ENCODE measurements around the gene ARL6IP4.

ARL6IP4 gene

GRCh38 chr12:122958198-122958888, 22.1 kb upstream of the ARL6IP4 start:
- DNase-seq (ENCODE audit: low read depth) = no peak

DNA sequence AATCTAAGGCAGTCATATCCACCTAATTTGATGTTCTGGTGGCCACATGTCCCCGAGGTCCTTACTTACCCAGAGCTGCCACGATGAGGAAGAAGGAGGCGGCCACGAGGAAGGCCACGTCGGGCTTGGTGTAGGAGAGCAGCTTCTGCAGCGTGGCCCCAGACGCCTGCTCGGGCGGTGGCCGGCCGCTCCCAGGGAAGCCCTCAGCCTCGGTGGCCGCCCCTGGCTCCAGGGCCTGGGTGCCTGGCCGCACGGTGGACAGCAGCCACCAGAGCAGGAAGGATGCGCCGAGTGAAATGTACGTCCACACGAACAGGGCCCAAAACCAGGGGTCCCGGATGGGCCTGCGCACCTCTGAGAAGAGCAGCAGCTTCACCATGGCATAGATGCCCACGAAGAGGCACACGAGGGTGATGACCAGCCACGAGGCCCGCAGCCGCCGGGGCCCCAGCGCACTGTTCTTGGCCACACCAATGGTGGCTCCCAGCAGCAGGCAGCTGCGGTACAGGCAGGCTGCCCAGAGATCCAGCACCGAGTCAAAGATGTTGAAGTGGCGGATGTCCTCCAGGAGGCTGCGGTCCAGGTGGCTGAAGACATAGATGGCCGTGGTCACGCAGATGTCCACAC, 20.8 kb upstream of the ARL6IP4 start:
- DNase-seq (ENCODE audit: low read depth) = no peak

GRCh38 chr12:122960193-122960569, 20.3 kb upstream of the ARL6IP4 start:
- DNase-seq (ENCODE audit: low read depth) = no peak

DNA sequence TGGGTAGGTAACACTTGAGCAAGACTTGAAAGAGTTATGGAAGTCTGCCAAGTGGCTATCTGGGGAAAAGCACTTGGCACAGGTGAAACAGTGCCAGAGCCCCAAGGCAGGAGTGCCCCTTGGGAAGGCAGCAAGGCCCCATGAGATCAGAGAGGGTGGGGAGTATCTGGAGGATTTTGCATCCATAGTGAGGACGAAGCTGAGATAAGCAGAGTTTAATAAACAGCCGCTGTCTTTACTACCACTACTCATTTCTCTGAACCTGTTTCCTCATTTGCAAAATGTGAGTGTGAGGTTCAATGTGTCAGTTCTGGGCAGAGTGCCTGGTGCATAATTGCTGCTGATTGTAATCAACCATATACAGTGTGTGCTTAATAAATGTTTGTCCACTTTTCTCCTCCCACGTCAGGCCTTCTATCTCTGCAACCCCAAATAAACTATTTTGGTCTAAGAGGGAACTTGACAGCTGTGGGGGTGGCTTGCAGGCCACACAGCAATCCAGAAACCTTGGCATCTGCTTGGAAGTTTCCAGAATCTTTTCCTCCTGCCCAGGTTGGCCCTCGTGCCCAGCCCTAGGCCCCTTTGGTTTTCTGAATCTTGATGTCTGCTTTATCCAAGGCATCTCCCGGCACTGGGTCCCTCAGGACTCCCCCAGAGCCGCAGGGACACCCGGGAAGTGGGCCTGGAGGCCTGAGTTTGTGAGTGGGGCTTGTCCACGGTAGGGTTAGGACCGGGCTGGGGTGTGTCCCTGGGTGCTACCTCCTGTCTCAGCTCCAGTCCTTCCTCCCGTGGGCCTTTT, 18.8 kb upstream of the ARL6IP4 start:
- DNase-seq (ENCODE audit: low read depth) = no peak

DNA sequence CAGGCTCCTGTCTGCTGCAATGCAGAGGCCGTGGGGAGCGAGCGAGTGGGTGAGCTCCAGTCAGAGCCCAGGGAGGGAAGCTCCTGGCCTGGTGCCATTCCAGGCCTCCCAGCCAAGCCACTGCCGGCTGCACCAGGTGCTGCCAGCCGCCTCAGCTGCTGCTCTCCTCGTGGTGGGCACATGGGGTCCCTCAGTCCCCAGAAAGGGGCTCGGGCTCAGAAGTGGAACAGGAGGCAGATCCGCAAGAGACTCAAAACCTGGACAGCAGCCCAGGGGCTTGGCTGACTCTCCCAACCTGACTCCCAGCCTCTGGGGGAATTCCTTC, 16.6 kb upstream of the ARL6IP4 start:
- no peak for DNase-seq (ENCODE audit: low read depth)

GRCh38 chr12:122964439-122965257, 15.8 kb upstream of the ARL6IP4 start:
- DNase-seq (ENCODE audit: low read depth) = no peak

DNA sequence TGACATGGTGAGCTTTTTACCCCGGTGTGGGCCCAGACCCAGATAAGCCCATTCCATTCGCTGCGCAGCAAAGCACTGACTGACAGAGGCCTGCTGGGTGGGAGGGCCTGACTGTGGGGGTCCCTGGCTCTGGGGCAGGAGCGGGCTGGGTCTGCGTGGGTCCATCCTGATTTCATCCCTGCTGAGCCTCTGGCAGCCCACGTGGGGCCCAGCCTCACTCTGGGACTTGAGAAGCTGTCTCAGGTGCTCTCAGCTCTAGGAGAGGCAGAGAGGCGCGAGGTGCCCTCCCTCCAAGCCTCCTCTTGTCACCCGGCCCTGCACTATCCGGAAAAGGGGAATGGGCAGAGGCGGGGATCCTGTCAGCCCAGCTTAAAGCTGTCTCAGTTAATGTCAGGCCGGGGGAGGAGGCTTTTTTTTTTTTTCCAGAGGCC, 15.1 kb upstream of the ARL6IP4 start:
- no peak for DNase-seq (ENCODE audit: low read depth)

DNA sequence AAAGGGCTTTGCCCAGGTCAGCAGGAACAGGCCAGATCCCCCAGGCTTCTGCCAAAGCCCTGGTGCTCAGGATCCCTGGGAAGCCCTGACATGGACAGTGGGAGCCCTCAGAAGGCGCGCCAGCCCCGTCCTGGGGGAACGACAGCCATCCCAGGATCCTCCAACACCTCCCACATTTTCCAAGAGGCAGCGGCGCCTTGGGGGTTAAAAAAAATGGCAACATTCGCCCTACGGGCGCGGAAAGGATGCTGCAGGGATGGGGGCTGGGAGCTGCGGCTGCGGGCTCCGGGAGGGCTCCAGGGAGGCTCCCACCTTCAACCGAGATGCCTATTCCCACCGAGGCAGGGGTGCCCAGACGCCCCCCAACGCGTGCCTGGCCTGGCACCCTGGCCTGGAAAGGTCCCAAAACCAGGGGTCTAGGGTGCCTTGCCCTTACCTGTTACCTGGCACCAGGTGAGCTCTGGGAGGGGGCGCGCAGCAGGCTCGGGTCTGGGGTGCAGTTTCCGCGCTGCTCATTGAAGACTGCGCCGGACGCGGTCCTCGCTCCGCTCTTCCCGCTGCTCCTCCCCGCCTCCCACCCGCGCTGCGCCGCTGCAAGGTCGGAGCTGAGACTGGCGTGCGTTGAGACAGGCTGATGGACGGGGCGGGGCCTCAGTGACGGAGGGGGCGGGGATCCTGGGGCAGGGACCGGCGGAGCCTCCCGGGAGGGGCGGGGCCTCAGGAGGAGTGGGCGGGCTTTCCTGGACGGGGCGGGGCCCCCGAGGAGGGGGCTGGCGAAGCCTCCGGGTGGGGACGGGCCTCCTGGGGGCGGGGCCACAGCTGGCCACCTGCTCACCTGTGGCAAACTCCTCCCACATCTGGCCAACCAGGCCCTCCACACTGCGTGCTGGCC, 14.4 kb upstream of the ARL6IP4 start, which contains the start of gene ABCB9:
Gene ABCB9, minus strand, starts transcription at position 613 of the 892 bp plus-strand sequence. CDS start 6,228 bp downstream, outside the sequence.
- DNase-seq (ENCODE audit: low read depth) = peak; percentile 88

- no peak for DNase-seq (ENCODE audit: low read depth)
Measured at GRCh38 chr12:122966743-122967550, 13.5 kb upstream of the ARL6IP4 start.

DNA sequence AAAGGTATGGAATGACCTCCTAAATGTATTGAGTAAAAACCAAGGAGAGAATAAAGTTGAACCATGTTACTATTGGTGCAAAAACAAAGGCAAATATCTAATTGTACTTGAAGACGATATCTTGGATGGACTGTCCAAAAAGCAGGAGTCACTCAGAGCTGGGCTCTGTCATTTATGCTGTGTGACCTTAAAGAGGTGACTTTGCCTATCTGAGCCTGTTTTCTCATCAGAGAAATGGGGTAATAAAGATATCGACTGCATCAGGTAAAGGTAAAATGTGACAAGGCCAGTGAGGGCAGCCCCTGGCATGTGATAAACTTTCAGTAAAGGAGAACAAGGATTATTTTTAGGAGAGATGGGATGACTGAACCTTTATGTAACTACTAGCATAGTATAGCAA, 12.4 kb upstream of the ARL6IP4 start:
- no peak for DNase-seq (ENCODE audit: low read depth)

- no peak for DNase-seq (ENCODE audit: low read depth)
Measured at GRCh38 chr12:122969676-122970075, 10.8 kb upstream of the ARL6IP4 start.

DNA sequence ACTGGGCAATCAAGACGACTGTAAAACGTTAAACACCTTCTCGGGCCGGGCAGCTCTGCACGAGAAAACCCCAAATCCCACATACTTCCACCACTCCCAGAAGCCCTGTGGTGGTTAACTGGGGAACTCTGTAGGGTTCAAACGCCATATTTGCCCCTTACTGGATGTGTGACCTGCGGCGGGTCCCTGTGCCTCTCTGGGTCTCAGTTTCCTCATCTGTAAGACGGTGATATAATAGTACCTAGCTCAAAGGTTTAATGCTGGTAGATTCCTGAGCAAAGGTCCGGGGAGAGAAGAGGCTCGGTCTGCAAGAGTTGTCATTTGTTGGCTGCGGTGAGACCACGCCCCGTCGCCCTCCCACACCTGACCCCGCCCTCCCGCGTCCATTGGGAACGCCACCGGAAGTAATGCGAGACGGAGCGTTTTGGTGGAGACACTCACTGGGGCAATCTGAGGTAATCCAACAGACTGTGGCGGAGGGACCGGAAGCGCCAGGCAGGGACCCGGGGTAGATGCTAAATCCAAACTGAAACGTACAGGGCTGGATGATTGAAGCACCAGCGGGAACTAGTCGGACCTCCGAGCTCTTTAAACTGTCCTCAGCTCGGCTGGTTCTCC, 6.1 kb upstream of the ARL6IP4 start:
- peak; percentile 98 for DNase-seq (ENCODE audit: low read depth)

GRCh38 chr12:122974892-122975789, 5.3 kb upstream of the ARL6IP4 start, which contains the start of gene OGFOD2:
OGFOD2 (plus strand) TSS chr12:122975244; CDS start chr12:122975252, 8 bp downstream.
- DNase-seq (ENCODE audit: low read depth) = peak; percentile 88

GRCh38 chr12:122975790-122976647, 4.5 kb upstream of the ARL6IP4 start:
- DNase-seq (ENCODE audit: low read depth) = no peak

DNA sequence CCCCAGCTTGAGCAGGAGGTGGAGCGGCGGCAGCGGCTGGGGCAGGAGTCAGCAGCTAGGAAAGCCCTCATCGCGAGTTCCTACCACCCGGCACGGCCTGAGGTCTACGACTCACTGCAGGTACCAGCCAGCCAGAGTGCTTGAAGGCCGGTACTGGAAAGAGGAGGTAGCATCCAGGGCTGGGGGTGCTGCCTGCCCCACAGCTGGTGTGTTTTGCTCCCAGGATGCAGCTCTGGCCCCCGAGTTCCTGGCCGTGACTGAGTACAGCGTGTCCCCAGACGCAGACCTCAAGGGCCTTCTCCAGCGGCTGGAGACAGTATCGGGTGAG, 3.9 kb upstream of the ARL6IP4 start:
- no peak for DNase-seq (ENCODE audit: low read depth)

GRCh38 chr12:122977153-122977552, 3.3 kb upstream of the ARL6IP4 start:
- no peak for DNase-seq (ENCODE audit: low read depth)

GRCh38 chr12:122977655-122978392, 2.7 kb upstream of the ARL6IP4 start:
- DNase-seq (ENCODE audit: low read depth) = no peak

Measured in stimulated activated CD8-positive, alpha-beta memory T cell treated with anti-CD3 and anti-CD28 coated beads, Interleukin-12 subunit alpha, Interleukin-12 subunit beta, amount 100 ng/mL, for 4 hours (primary cell).